ENCODE results near the gene OAS3. TPM values are rescaled to one million over a fixed set of nuclear protein-coding genes. Genes with fewer than 3 reads are reported as not detected.

The OAS3 gene
- polyA plus RNA-seq, 3 donors = 22.0 to 54.3 (median 41.9) TPM

- TF ChIP-seq CTCF (IDR thresholded peaks at IDR 0.05) = no peak
- Histone ChIP-seq H3K9ac (ENCODE audit: insufficient read depth, low read length, poor library complexity, severe bottlenecking) (no peak overlapping the region), H3K27ac (ENCODE audit: low read depth in 1 of 2, low read length in 2 of 2) (no peak overlapping the region), H3K79me2 (ENCODE audit: insufficient read depth, low read length) (no peaks in the 10 kb centered on the region), H3K27me3 (ENCODE audit: control insufficient read depth in 2 of 2, insufficient read depth in 2 of 2, low read length in 2 of 2) (no peaks in the 10 kb centered on the region), H3K4me2 (replicated peaks; ENCODE audit: extremely low read depth, low read length, poor library complexity, severe bottlenecking) (no peak overlapping the region), H2AFZ (ENCODE audit: insufficient read depth, low read depth, low read length, poor library complexity, severe bottlenecking) (no peak overlapping the region), H3K9me3 (replicated peaks in 1 of 2; ENCODE audit: control insufficient read depth in 1 of 2, insufficient read depth in 1 of 2, low read length in 2 of 2) (peaks cover 6 to 7% of the 10 kb centered on the region in 2 donors), H3K4me1 (ENCODE audit: control insufficient read depth in 1 of 2, insufficient read depth in 2 of 2, low read length in 2 of 2) (no peaks in the 10 kb centered on the region), H4K20me1 (ENCODE audit: insufficient read depth, low read length) (no peaks in the 10 kb centered on the region), H3K4me3 (replicated peaks in 1 of 3; ENCODE audit: low read depth in 2 of 3, low read length in 3 of 3) (no peak overlapping the region), H3K36me3 (replicated peaks in 1 of 2; ENCODE audit: control insufficient read depth in 1 of 2, insufficient read depth in 2 of 2, low read length in 2 of 2) (peaks cover 79 to 100% of the 10 kb centered on the region in 2 donors)
- Mint-ChIP-seq H3K4me1 (no peaks in the 10 kb centered on the region), H3K9me3 (peaks cover 0 to 15% (median 4%) of the 10 kb centered on the region in 7 donors), H3K36me3 (peaks cover 91 to 95% of the 10 kb centered on the region in 2 donors), H3K27ac (peak overlapping the region in 1 of 7 donors; percentile 56), H3K4me3 (no peak overlapping the region), H3K27me3 (ENCODE audit: low read depth in 3 of 3) (no peaks in the 10 kb centered on the region)
- WGBS (ENCODE audit: insufficient coverage) = 100% methylated on average over 4 of the region's 6 CpGs
- intact Hi-C loops (cut with micrococcal nuclease) = no loop called here
- no peak for DNase-seq
Observed at GRCh38 chr12:112964067-112964670, 25.9 kb downstream of the OAS3 start.

GRCh38 chr12:112964915-112965314 lies 26.6 kb downstream of the OAS3 start:
- Histone ChIP-seq H3K27me3 (ENCODE audit: control insufficient read depth in 2 of 2, insufficient read depth in 2 of 2, low read length in 2 of 2) (no peaks in the 10 kb centered on the region), H3K4me3 (replicated peaks in 1 of 3; ENCODE audit: low read depth in 2 of 3, low read length in 3 of 3) (no peak overlapping the region), H3K9ac (ENCODE audit: insufficient read depth, low read length, poor library complexity, severe bottlenecking) (no peak overlapping the region), H2AFZ (ENCODE audit: insufficient read depth, low read depth, low read length, poor library complexity, severe bottlenecking) (no peak overlapping the region), H3K79me2 (ENCODE audit: insufficient read depth, low read length) (no peaks in the 10 kb centered on the region), H3K4me1 (ENCODE audit: control insufficient read depth in 1 of 2, insufficient read depth in 2 of 2, low read length in 2 of 2) (no peaks in the 10 kb centered on the region), H4K20me1 (ENCODE audit: insufficient read depth, low read length) (no peaks in the 10 kb centered on the region), H3K27ac (ENCODE audit: low read depth in 1 of 2, low read length in 2 of 2) (no peak overlapping the region), H3K4me2 (replicated peaks; ENCODE audit: extremely low read depth, low read length, poor library complexity, severe bottlenecking) (no peak overlapping the region), H3K36me3 (replicated peaks in 1 of 2; ENCODE audit: control insufficient read depth in 1 of 2, insufficient read depth in 2 of 2, low read length in 2 of 2) (peaks cover 86 to 100% of the 10 kb centered on the region in 2 donors), H3K9me3 (replicated peaks in 1 of 2; ENCODE audit: control insufficient read depth in 1 of 2, insufficient read depth in 1 of 2, low read length in 2 of 2) (peaks cover 6% of the 10 kb centered on the region in 2 donors)
- 100% methylated on average over 3 of the region's 4 CpGs for WGBS (ENCODE audit: insufficient coverage)
- no peak for TF ChIP-seq CTCF (IDR thresholded peaks at IDR 0.05)
- Mint-ChIP-seq H3K4me3 (no peak overlapping the region), H3K4me1 (no peaks in the 10 kb centered on the region), H3K27ac (no peak overlapping the region), H3K9me3 (peaks cover 0 to 8% (median 2%) of the 10 kb centered on the region in 7 donors), H3K36me3 (peaks cover 91 to 95% of the 10 kb centered on the region in 2 donors), H3K27me3 (ENCODE audit: low read depth in 3 of 3) (peaks cover 0 to 1% (median 0%) of the 10 kb centered on the region in 3 donors)
- intact Hi-C loops (cut with micrococcal nuclease) = no loop called here
- peak in 1 of 3 donors; percentile 0 for DNase-seq
